Panc1 (cell line): ENCODE measurements around the gene HNF4A. TPM values are rescaled to one million over a fixed set of nuclear protein-coding genes. Genes with fewer than 3 reads are reported as not detected.

Experiments used
- ATAC-seq: fragments of 200-7000 bp; cut with Tn5 transposase; 2 replicates; pipeline ENCODE4 v1.9.1; 2020; ENCODE audit warnings: mild to moderate bottlenecking, moderate library complexity
- BruUV-seq: library from RNA; stranded (reverse); fragments of 400-500 nt; replicated peaks from 2 replicates; lab custom pipeline; 2021; lab: Mats Ljungman, UMichigan
- CTCF ChIA-PET: fragments of 300-600 bp; sonication (Branson Sonifier 250); formaldehyde crosslinking; loops from one replicate; lab custom pipeline; 2022; ENCODE audit warnings: antibody characterized with exemption; lab: Charles Lee
- POLR2A ChIA-PET: fragments of 300-600 bp; sonication (Branson Sonifier 250); formaldehyde crosslinking; loops from one replicate; lab custom pipeline; 2022; ENCODE audit warnings: antibody characterized with exemption; lab: Charles Lee
- DNase-seq: peaks from one replicate; pipeline ENCODE4 v3.0.0-alpha.2; 2010; ENCODE audit warnings: low read depth, low spot score
- H3K27ac ChIP-seq: 2 replicates; pipeline ENCODE4 v1.5.1; 2011; ENCODE audit warnings: mild to moderate bottlenecking, low read length, inconsistent platforms
- H3K27me3 ChIP-seq: fragments of 200-500 bp; sonication (Bioruptor generic); 2 replicates; pipeline ENCODE4 v1.6.0; 2014; ENCODE audit warnings: low read length, inconsistent platforms; ENCODE audit not compliant: control insufficient read depth, insufficient read depth
- H3K36me3 ChIP-seq: fragments of 200-500 bp; sonication (Bioruptor generic); 2 replicates; pipeline ENCODE4 v1.5.1; 2014; ENCODE audit warnings: inconsistent platforms, mild to moderate bottlenecking, low read length, moderate library complexity; ENCODE audit not compliant: control insufficient read depth, insufficient read depth
- H3K4me1 ChIP-seq: 2 replicates; pipeline ENCODE4 v1.5.1; 2011; ENCODE audit warnings: inconsistent platforms, mild to moderate bottlenecking, low read length, moderate library complexity; ENCODE audit not compliant: control insufficient read depth, insufficient read depth
- H3K4me3 ChIP-seq, 2 experiments: 2 replicates each; pipeline ENCODE4 v1.5.1; 2011 to 2012; ENCODE audit warnings: low read depth in 2 of 2, low read length in 2 of 2, mild to moderate bottlenecking in 2 of 2, inconsistent platforms in 1 of 2, moderate library complexity in 1 of 2
- H3K9me3 ChIP-seq: fragments of 200-500 bp; sonication (Bioruptor generic); 2 replicates; pipeline ENCODE4 v1.5.1; 2014; ENCODE audit warnings: low read depth, mild to moderate bottlenecking, inconsistent platforms, low read length, moderate library complexity; ENCODE audit not compliant: control insufficient read depth, insufficient read depth
- POLR2AphosphoS5 ChIP-seq: IDR thresholded peaks from 2 replicates; pipeline ENCODE4 v1.6.1; 2012; ENCODE audit warnings: mild to moderate bottlenecking, low read depth, low read length, moderate library complexity
- REST ChIP-seq, 2 experiments: IDR thresholded peaks; 2 replicates each; pipeline ENCODE4 v1.6.1; 2011 to 2012; ENCODE audit warnings: low read depth in 2 of 2, control low read depth in 1 of 2, low read length in 1 of 2, mild to moderate bottlenecking in 1 of 2, moderate library complexity in 1 of 2; ENCODE audit not compliant: insufficient read depth in 1 of 2
- SIN3A ChIP-seq: IDR thresholded peaks from 2 replicates; pipeline ENCODE4 v1.6.1; 2012; ENCODE audit warnings: low read depth, mild to moderate bottlenecking, low read length, moderate library complexity, borderline replicate concordance; ENCODE audit not compliant: insufficient read depth
- TCF7L2 ChIP-seq: IDR thresholded peaks from 2 replicates; pipeline ENCODE4 v1.6.1; 2011; ENCODE audit warnings: mild to moderate bottlenecking, low read depth, low read length, inconsistent platforms
- in situ Hi-C: cut with HindIII; loops from 2 replicates; pipeline ENCODE4 v1.10.0; 2016; ENCODE audit warnings: low sequenced_read_pairs, low pct_unique_long_range_greater_than_20kb
- intact Hi-C: fragments of 100-400 bp; cut with micrococcal nuclease; formaldehyde crosslinking; loops from one replicate; pipeline ENCODE4 v1.10.0; 2022; ENCODE audit not compliant: unreplicated experiment
- total RNA-seq: library from RNA; stranded (reverse); gene quantifications from one replicate; pipeline ENCODE4 v1.2.1, GENCODE V29; 2021; ENCODE audit not compliant: unreplicated experiment
- TF ChIP-seq, protein P1 (sequence below): fragments of 450-650 bp; IDR thresholded peaks from 2 replicates; pipeline ENCODE4 v1.5.1; 2017; ENCODE audit warnings: mild to moderate bottlenecking

HNF4A gene
- total RNA-seq, 1 experiment from 2014 or later: 0.28 TPM

GRCh38 chr20:44427804-44428173 is 72.3 kb downstream of the HNF4A start:
- no TSS peak for BruUV-seq
- ChIA-PET CTCF (no interaction called here), POLR2A (no interaction called here)
- Histone ChIP-seq H3K27ac (no peak overlapping the region), H3K9me3 (no peaks in the 10 kb centered on the region), H3K36me3 (no peaks in the 10 kb centered on the region), H3K4me1 (no peaks in the 10 kb centered on the region), H3K4me3 (no peak overlapping the region), H3K27me3 (no peaks in the 10 kb centered on the region; the same call in none of the 2 replicates)
- ATAC-seq: no peak
- TF ChIP-seq TCF7L2: no peak
- TF ChIP-seq SIN3A: no peak
- TF ChIP-seq REST (IDR thresholded peaks at IDR 0.05; ENCODE audit: insufficient read depth in 1 of 2, low read depth in 2 of 2, low read length in 1 of 2): no peak
- no peak for TF ChIP-seq POLR2AphosphoS5
- TF ChIP-seq, protein P1, sequence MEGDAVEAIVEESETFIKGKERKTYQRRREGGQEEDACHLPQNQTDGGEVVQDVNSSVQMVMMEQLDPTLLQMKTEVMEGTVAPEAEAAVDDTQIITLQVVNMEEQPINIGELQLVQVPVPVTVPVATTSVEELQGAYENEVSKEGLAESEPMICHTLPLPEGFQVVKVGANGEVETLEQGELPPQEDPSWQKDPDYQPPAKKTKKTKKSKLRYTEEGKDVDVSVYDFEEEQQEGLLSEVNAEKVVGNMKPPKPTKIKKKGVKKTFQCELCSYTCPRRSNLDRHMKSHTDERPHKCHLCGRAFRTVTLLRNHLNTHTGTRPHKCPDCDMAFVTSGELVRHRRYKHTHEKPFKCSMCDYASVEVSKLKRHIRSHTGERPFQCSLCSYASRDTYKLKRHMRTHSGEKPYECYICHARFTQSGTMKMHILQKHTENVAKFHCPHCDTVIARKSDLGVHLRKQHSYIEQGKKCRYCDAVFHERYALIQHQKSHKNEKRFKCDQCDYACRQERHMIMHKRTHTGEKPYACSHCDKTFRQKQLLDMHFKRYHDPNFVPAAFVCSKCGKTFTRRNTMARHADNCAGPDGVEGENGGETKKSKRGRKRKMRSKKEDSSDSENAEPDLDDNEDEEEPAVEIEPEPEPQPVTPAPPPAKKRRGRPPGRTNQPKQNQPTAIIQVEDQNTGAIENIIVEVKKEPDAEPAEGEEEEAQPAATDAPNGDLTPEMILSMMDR: no peak
- in situ Hi-C loops (no loop called here), intact Hi-C loops (no loop called here)
- DNase-seq: no peak

- Histone ChIP-seq H3K27ac (no peak overlapping the region), H3K27me3 (no peaks in the 10 kb centered on the region; the same call in none of the 2 replicates), H3K36me3 (no peaks in the 10 kb centered on the region), H3K4me1 (no peaks in the 10 kb centered on the region), H3K4me3 (no peak overlapping the region), H3K9me3 (no peaks in the 10 kb centered on the region)
- in situ Hi-C loops: no loop called here
- BruUV-seq: no TSS peak
- ATAC-seq (no peak), DNase-seq (no peak)
- TF ChIP-seq, protein P1: no peak
- no peak for TF ChIP-seq TCF7L2
- TF ChIP-seq SIN3A: no peak
- no peak for TF ChIP-seq POLR2AphosphoS5
- TF ChIP-seq REST (IDR thresholded peaks at IDR 0.05; ENCODE audit: insufficient read depth in 1 of 2, low read depth in 2 of 2, low read length in 1 of 2): no peak
- ChIA-PET POLR2A (no interaction called here), CTCF (no interaction called here)
- intact Hi-C loops: no loop called here
Observed at GRCh38 chr20:44428174-44429016, 72.9 kb downstream of the HNF4A start.
